Measurements from ENCODE around the gene HYAL3. TPM values are rescaled to one million over a fixed set of nuclear protein-coding genes. Genes with fewer than 3 reads are reported as not detected.
"Not testable (repeated sequence)": the region's sequence is repeated elsewhere in the genome, so short reads cannot be mapped to it uniquely, and the experiment has no call there.

The HYAL3 gene
- total and polyA plus RNA-seq, 2 of the 8 experiments (the other 6 are each of a cell fraction or from before 2014, with no cell fraction given): 3.2 to 12.2 TPM

- TF ChIP-seq GABPA (IDR thresholded peaks at IDR 0.05; ENCODE audit: borderline replicate concordance, insufficient read depth, low read length) (no peak), ASH2L (IDR thresholded peaks at IDR 0.05; ENCODE audit: low read length) (no peak), POU5F1 (IDR thresholded peaks at IDR 0.05; ENCODE audit: low read depth, low read length) (no peak), TAF7 (optimal IDR thresholded peaks at IDR 0.05; ENCODE audit: borderline replicate concordance, low read depth, low read length) (no peak), RFX5 (IDR thresholded peaks at IDR 0.05; ENCODE audit: borderline replicate concordance, low read depth, low read length) (no peak), ZNF274 (IDR thresholded peaks at IDR 0.05; ENCODE audit: borderline replicate concordance, extremely low read depth, low read length) (no peak), SP2 (IDR thresholded peaks at IDR 0.05; ENCODE audit: low read length) (no peak), RNF2 (IDR thresholded peaks at IDR 0.05; ENCODE audit: borderline replicate concordance, low read depth, low read length, missing control alignments, poor library complexity, severe bottlenecking) (no peak)
Observed at GRCh38 chr3:50262778-50263177, 36.4 kb downstream of the HYAL3 start (continued).

DNA sequence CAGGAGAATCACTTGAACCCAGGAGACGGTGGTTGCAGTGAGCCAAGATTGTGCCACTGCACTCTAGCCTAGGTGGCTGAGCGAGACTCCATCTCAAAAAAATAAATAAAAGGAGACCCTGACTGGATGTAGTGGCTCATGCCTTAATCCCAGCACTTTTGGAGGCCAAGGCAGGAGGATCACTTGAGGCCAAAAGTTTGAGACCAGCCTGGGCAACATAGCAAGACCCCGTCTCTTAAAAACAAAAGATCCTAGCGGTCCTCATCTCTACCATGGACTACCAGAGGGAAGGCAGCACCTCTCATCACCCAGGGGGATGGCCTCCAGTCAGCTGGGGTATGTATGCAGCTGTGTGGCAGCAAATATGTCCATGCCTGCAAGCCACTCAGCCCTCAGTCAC, 37.0 kb downstream of the HYAL3 start:
- H3K79me2 ChIP-seq (ENCODE audit: control insufficient read depth in 1 of 2, insufficient read depth in 2 of 2, low read length in 2 of 2); H2AFZ ChIP-seq (ENCODE audit: low read length); H2BK120ac ChIP-seq (replicated peaks; ENCODE audit: low read depth, low read length); H3K4ac ChIP-seq (replicated peaks; ENCODE audit: insufficient read length, low read depth, low read length); H2BK5ac ChIP-seq (ENCODE audit: low read depth, low read length); DNase-seq (ENCODE audit: low read depth in 1 of 2, low spot score in 2 of 2); H3K18ac ChIP-seq (ENCODE audit: extremely low read depth, low read length); H3K4me3 ChIP-seq (ENCODE audit: extremely low read depth in 1 of 4, insufficient read depth in 2 of 4, low read depth in 3 of 4, low read length in 4 of 4); H3K56ac ChIP-seq (replicated peaks; ENCODE audit: insufficient read length, low read depth, low read length); H3K14ac ChIP-seq (ENCODE audit: insufficient read length); H3K23me2 ChIP-seq (ENCODE audit: low read depth, low read length); H4K20me1 ChIP-seq (replicated peaks in 1 of 2; ENCODE audit: control insufficient read depth in 1 of 2, insufficient read depth in 2 of 2, low read length in 2 of 2); H4K8ac ChIP-seq (ENCODE audit: extremely low read depth, insufficient read depth, low read length); H3K27me3 ChIP-seq (replicated peaks in 1 of 4; ENCODE audit: control insufficient read depth in 3 of 4, extremely low read depth in 1 of 4, insufficient read depth in 3 of 4, low read length in 3 of 4); H3K23ac ChIP-seq (ENCODE audit: insufficient read length); H4K5ac ChIP-seq (ENCODE audit: insufficient read length, low read depth, low read length); H2BK15ac ChIP-seq (ENCODE audit: low read length); H3K79me1 ChIP-seq (ENCODE audit: low read depth, low read length); H3K9ac ChIP-seq (replicated peaks in 1 of 4; ENCODE audit: extremely low read depth in 1 of 4, low read depth in 3 of 4, low read length in 3 of 4); H3K4me2 ChIP-seq (ENCODE audit: insufficient read depth in 1 of 2, low read depth in 2 of 2, low read length in 2 of 2); FAIRE-seq; H3K27ac ChIP-seq (ENCODE audit: low read depth, low read length); H3K9me3 ChIP-seq (ENCODE audit: insufficient read depth in 2 of 2, low read depth in 1 of 2, low read length in 1 of 2): not testable (repeated sequence)
- peaks cover 3 to 11% (median 7%) of the 10 kb centered on the region in 4 experiments; a peak in 6 of 8 replicates for H3K36me3 ChIP-seq (ENCODE audit: control insufficient read depth in 2 of 4, insufficient read depth in 4 of 4, low read length in 3 of 4)
- H2BK20ac ChIP-seq (ENCODE audit: low read length): 0 out of 2 replicates have a peak overlapping the region, but pooled peaks have one; percentile 83
- CTCF ChIA-PET (ENCODE audit: partially characterized antibody): interaction anchor here (0.8 to 53.5 kb wide), 6 partner anchors 7 to 69 kb away, joined by 3 to 2149 read pairs (median 138); partner anchors contain the start of genes GNAI2, GNAT1, HYAL2 and LSMEM2
- POLR2A ChIA-PET (ENCODE audit: partially characterized antibody): interaction anchor here (1.4 to 4.3 kb wide), 3 partner anchors 13 to 37 kb away, joined by 3 to 22 read pairs (median 3); partner anchors contain the start of genes HYAL3 and NAA80
- peaks cover 0 to 43% (median 33%) of the 10 kb centered on the region in 4 experiments; a peak in 6 of 7 replicates for H3K4me1 ChIP-seq (replicated peaks in 1 of 4; ENCODE audit: control insufficient read depth in 3 of 4, insufficient read depth in 4 of 4, low read length in 3 of 4)
- 97% methylated on average over 4 of the region's 4 CpGs; no CpG with 5 or more reads in 1 of the 2 experiments for WGBS, 2 experiments (ENCODE audit: extremely low coverage in 1 of 2, insufficient coverage in 1 of 2, insufficient read length in 1 of 2, insufficient replicate concordance in 2 of 2, low coverage in 1 of 2, low lambda C conversion rate in 2 of 2, missing lambda C conversion rate in 1 of 2)
- H2AK5ac ChIP-seq (ENCODE audit: low read depth, low read length): peak overlapping the region; percentile 79; the same call in 1 of the 2 replicates
- peak overlapping the region; percentile 20 for H4K91ac ChIP-seq (replicated peaks; ENCODE audit: insufficient read length, low read length)
- H2BK12ac ChIP-seq (ENCODE audit: low read depth, low read length): 0 out of 2 replicates have a peak overlapping the region, but pooled peaks have one; percentile 22

All from H1 (cell line).